ENCODE measurements around the gene GAK.

DNA sequence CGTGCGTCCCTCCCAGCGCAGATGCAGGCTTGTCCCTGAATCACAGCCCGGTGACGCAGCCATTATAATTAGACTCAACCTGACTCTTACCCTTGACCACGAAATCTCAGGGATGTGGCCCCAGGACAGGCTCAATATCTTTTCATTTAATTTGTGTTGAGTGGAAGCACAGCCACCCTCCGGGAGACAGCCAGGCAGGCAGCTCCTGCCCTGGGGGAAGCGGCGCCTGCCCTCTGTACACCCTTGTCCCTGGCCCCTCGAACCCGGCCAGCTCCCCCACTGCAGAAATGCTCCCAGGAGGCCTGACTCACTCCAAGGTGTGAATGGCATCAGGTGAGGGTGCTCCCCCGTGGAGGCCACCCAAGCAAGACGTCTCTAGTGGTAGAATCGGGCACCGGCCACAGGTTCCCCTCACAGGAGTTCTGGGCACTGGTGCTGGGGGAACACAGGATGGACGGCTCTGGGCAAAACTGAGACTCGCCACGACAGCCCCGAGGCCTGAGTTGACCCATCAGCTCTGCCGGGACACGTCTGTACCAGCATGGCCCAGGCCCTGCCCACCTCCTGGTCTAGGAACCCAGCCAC, 108.8 kb downstream of the GAK start:
- TF ChIP-seq, protein P1, sequence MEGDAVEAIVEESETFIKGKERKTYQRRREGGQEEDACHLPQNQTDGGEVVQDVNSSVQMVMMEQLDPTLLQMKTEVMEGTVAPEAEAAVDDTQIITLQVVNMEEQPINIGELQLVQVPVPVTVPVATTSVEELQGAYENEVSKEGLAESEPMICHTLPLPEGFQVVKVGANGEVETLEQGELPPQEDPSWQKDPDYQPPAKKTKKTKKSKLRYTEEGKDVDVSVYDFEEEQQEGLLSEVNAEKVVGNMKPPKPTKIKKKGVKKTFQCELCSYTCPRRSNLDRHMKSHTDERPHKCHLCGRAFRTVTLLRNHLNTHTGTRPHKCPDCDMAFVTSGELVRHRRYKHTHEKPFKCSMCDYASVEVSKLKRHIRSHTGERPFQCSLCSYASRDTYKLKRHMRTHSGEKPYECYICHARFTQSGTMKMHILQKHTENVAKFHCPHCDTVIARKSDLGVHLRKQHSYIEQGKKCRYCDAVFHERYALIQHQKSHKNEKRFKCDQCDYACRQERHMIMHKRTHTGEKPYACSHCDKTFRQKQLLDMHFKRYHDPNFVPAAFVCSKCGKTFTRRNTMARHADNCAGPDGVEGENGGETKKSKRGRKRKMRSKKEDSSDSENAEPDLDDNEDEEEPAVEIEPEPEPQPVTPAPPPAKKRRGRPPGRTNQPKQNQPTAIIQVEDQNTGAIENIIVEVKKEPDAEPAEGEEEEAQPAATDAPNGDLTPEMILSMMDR (IDR thresholded peaks at IDR 0.05): no peak
- TF ChIP-seq POLR2AphosphoS5 (IDR thresholded peaks at IDR 0.05; ENCODE audit: low read depth, low read length) (no peak), SIN3A (IDR thresholded peaks at IDR 0.05; ENCODE audit: borderline replicate concordance, insufficient read depth, low read depth, low read length) (no peak)

Data from Panc1 (cell line).